HepG2 (cell line): ENCODE measurements around the gene DNAJB12. TPM values are rescaled to one million over a fixed set of nuclear protein-coding genes. Genes with fewer than 3 reads are reported as not detected.
A peak's percentile ranks its signal among the peaks of the same experiment; 100 is the strongest.

Experiments
- CBFB ChIP-seq: sonication (generic); formaldehyde crosslinking; IDR thresholded peaks from 2 replicates; pipeline ENCODE4 v1.4.0; 2020; ENCODE audit warnings: missing genetic modification reagents
- ERF ChIP-seq: IDR thresholded peaks from 2 replicates; pipeline ENCODE4 v1.6.1; 2018; ENCODE audit warnings: missing biosample characterization, missing genetic modification reagents
- GATAD1 ChIP-seq: IDR thresholded peaks from 2 replicates; pipeline ENCODE4 v1.6.1; 2016; ENCODE audit warnings: missing genetic modification reagents, missing compliant biosample characterization
- JDP2 ChIP-seq: sonication (generic); formaldehyde crosslinking; IDR thresholded peaks from 2 replicates; pipeline ENCODE4 v1.8.1; 2022; ENCODE audit warnings: missing genetic modification reagents, borderline replicate concordance
- KDM4B ChIP-seq: sonication (generic); formaldehyde crosslinking; IDR thresholded peaks from 2 replicates; pipeline ENCODE4 v1.4.0; 2020; ENCODE audit warnings: missing genetic modification reagents
- NBN ChIP-seq: fragments of 450-650 bp; conservative IDR thresholded peaks from 2 replicates; pipeline ENCODE4 v1.6.1; 2017
- NFIC ChIP-seq: IDR thresholded peaks from 2 replicates; pipeline ENCODE4 v1.6.1; 2012; ENCODE audit warnings: mild to moderate bottlenecking, low read length, inconsistent platforms
- NR2F6 ChIP-seq, 2 experiments: IDR thresholded peaks; 2 replicates each; pipeline ENCODE4 v1.6.1; 2016; ENCODE audit warnings: antibody characterized with exemption in 1 of 2, mild to moderate bottlenecking in 1 of 2
- POLR2G ChIP-seq: fragments of 200-400 bp; formaldehyde crosslinking; IDR thresholded peaks from 2 replicates; pipeline ENCODE4 v1.6.1; 2018; ENCODE audit warnings: mild to moderate bottlenecking, low read depth, low read length, moderate library complexity
- RBM39 ChIP-seq: fragments of 200-400 bp; formaldehyde crosslinking; IDR thresholded peaks from one replicate; pipeline ENCODE4 v1.6.1; 2018; ENCODE audit warnings: antibody characterized with exemption, mild to moderate bottlenecking, low read depth, low read length; ENCODE audit not compliant: poor library complexity, severe bottlenecking
- SIX1 ChIP-seq: sonication (generic); formaldehyde crosslinking; IDR thresholded peaks from 2 replicates; pipeline ENCODE4 v1.4.0; 2020; ENCODE audit warnings: missing genetic modification reagents, borderline replicate concordance
- SP4 ChIP-seq: sonication (generic); formaldehyde crosslinking; IDR thresholded peaks from 2 replicates; pipeline ENCODE4 v1.8.1; 2023; ENCODE audit warnings: mild to moderate bottlenecking, missing genetic modification reagents
- SSRP1 ChIP-seq: IDR thresholded peaks from 2 replicates; pipeline ENCODE4 v1.6.1; 2016; ENCODE audit warnings: control low read depth
- TAF15 ChIP-seq: fragments of 200-400 bp; formaldehyde crosslinking; IDR thresholded peaks from one replicate; pipeline ENCODE4 v1.6.1; 2018; ENCODE audit warnings: mild to moderate bottlenecking, low read depth, low read length; ENCODE audit not compliant: poor library complexity, severe bottlenecking
- TBL1XR1 ChIP-seq: fragments of 150-350 bp; IDR thresholded peaks from 2 replicates; pipeline ENCODE4 v1.6.1; 2014; ENCODE audit warnings: borderline replicate concordance, low read length; ENCODE audit not compliant: partially characterized antibody
- U2AF2 ChIP-seq: fragments of 200-400 bp; formaldehyde crosslinking; IDR thresholded peaks from 2 replicates; pipeline ENCODE4 v1.6.1; 2017; ENCODE audit warnings: low read depth, mild to moderate bottlenecking, low read length
- YY1 ChIP-seq: IDR thresholded peaks from 2 replicates; pipeline ENCODE4 v1.6.1; 2011; ENCODE audit warnings: low read length, low read depth, moderate library complexity, mild to moderate bottlenecking; ENCODE audit not compliant: insufficient read depth, insufficient replicate concordance
- ZFP1 ChIP-seq: IDR thresholded peaks from 2 replicates; pipeline ENCODE4 v1.6.1; 2016
- ZNF143 ChIP-seq: sonication (generic); formaldehyde crosslinking; IDR thresholded peaks from 2 replicates; pipeline ENCODE4 v1.4.0; 2020; ENCODE audit warnings: missing genetic modification reagents
- ZNF17 ChIP-seq: sonication (generic); formaldehyde crosslinking; IDR thresholded peaks from 2 replicates; pipeline ENCODE4 v1.5.0; 2020; ENCODE audit warnings: mild to moderate bottlenecking, missing genetic modification reagents
- ZNF337 ChIP-seq: sonication (generic); formaldehyde crosslinking; IDR thresholded peaks from 2 replicates; pipeline ENCODE4 v1.5.1; 2020; ENCODE audit warnings: missing genetic modification reagents, low read depth, mild to moderate bottlenecking, borderline replicate concordance
- ZNF510 ChIP-seq: sonication (generic); formaldehyde crosslinking; IDR thresholded peaks from 2 replicates; pipeline ENCODE4 v1.4.0; 2020; ENCODE audit warnings: low read depth, mild to moderate bottlenecking, missing genetic modification reagents
- ZNF546 ChIP-seq: sonication (generic); formaldehyde crosslinking; conservative IDR thresholded peaks from 2 replicates; pipeline ENCODE4 v1.8.1; 2023; ENCODE audit warnings: mild to moderate bottlenecking, missing genetic modification reagents
- ZNF713 ChIP-seq: sonication (generic); formaldehyde crosslinking; IDR thresholded peaks from 2 replicates; pipeline ENCODE4 v1.4.0; 2020; ENCODE audit warnings: mild to moderate bottlenecking, missing genetic modification reagents
- polyA plus RNA-seq, 8 experiments: library from polyadenylated mRNA; depleted of rRNA in 3 of 8; stranded (reverse) in 7 of 8; unstranded in 1 of 8; fragments of >200 nt; fragmentation: Illumina TruSeq in 4 of 8; extraction: Trizol in 4 of 8; gene quantifications; 2 replicates each; pipeline versions ENCODE4 v1.2.1 to v1.2.3, GENCODE V29; 2011 to 2016; ENCODE audit warnings: low read depth in 4 of 8, missing spikeins in 1 of 8, mixed read lengths in 1 of 8; ENCODE audit not compliant: insufficient read depth in 1 of 8
- total RNA-seq, 5 experiments: library from RNA; depleted of rRNA; stranded (reverse); fragments of >200 nt; fragmentation: Illumina TruSeq; extraction: Trizol; gene quantifications; 2 replicates each; pipeline ENCODE4 v1.2.3, GENCODE V29; 2016; ENCODE audit warnings: low read depth in 1 of 5
- TF ChIP-seq, protein P1 (sequence below): sonication (generic); formaldehyde crosslinking; IDR thresholded peaks from 2 replicates; pipeline ENCODE4 v1.4.0; 2020; ENCODE audit warnings: missing genetic modification reagents, low read depth, mild to moderate bottlenecking, borderline replicate concordance
- TF ChIP-seq, protein P2 (sequence below): sonication (generic); formaldehyde crosslinking; IDR thresholded peaks from 2 replicates; pipeline ENCODE4 v1.8.0; 2022; ENCODE audit warnings: mild to moderate bottlenecking, missing genetic modification reagents, borderline replicate concordance
- TF ChIP-seq, protein P3 (sequence below): sonication (generic); formaldehyde crosslinking; IDR thresholded peaks from 2 replicates; pipeline ENCODE4 v1.4.0; 2020; ENCODE audit warnings: missing genetic modification reagents

Gene DNAJB12
- total and polyA plus RNA-seq, 2 of the 13 experiments (the other 11 are each of a cell fraction or from before 2014, with no cell fraction given) = 10.8 to 18.2 TPM

DNA sequence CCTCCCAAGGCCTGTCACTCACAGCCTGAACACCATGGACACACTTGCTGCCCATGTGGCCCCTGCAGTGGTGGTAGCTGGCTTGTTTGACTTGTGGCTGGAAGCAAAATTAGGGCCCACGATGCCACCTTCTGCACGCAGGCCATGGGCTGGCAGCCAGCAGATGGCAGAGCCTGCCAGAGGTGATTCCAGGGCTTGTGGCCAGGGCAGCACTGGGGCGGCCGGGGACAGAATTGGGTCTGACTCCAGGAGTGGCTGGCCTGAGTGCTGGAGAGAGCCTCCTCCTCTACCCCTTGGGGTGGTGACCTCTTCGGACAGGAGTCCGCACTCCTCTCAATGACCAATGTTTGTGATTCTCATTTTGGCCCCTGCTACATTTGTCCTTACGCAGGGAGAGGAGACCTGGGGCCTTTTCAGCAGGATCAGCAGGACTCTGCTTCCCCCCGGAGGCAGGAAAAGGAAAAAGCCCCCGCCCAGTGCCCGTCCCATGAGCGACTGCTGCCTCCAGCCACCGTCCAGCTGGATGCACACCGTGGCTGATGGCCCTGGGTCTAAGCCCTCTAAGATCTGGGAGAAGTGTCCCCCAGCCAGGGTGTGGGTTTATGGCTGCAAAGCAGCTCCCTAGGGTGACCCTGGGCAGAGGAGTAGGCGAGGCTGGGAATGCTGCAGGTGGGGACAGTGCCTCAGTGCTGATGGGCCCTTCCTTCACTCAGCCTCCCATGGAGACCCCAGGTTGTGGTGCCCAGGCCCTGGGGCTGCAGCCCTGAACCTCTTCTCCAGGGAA lies 26.5 kb downstream of the DNAJB12 start (continued):
- TF ChIP-seq ERF (CRISPR knock-in tag) (no peak; the same call in 1 of the 2 replicates), SP4 (CRISPR knock-in tag) (no peak; the same call in 1 of the 2 replicates), TAF15 (no peak), U2AF2 (no peak), CBFB (0 out of 2 replicates have a peak, but pooled peaks have one; percentile 29), ZNF546 (CRISPR knock-in tag) (no peak), NBN (no peak), KDM4B (CRISPR knock-in tag) (no peak), ZNF17 (CRISPR knock-in tag) (no peak), GATAD1 (CRISPR knock-in tag) (peak; percentile 0; the same call in 1 of the 2 replicates), NR2F6 (IDR thresholded peaks at IDR 0.05) (no peak), NR2F6 (CRISPR knock-in tag; IDR thresholded peaks at IDR 0.05) (peak; percentile 37; the same call in 1 of the 2 replicates), YY1 (peak; percentile 59), JDP2 (CRISPR knock-in tag) (no peak), ZNF713 (no peak), TBL1XR1 (no peak), ZFP1 (no peak), ZNF143 (CRISPR knock-in tag) (0 out of 2 replicates have a peak, but pooled peaks have one; percentile 7), ZNF337 (CRISPR knock-in tag) (no peak), POLR2G (peak; percentile 50; the same call in 1 of the 2 replicates), ZNF510 (peak; percentile 24; the same call in 1 of the 2 replicates), NFIC (no peak), SSRP1 (CRISPR knock-in tag) (no peak), RBM39 (peak; percentile 36), SIX1 (CRISPR knock-in tag) (no peak)
- TF ChIP-seq, protein P1, sequence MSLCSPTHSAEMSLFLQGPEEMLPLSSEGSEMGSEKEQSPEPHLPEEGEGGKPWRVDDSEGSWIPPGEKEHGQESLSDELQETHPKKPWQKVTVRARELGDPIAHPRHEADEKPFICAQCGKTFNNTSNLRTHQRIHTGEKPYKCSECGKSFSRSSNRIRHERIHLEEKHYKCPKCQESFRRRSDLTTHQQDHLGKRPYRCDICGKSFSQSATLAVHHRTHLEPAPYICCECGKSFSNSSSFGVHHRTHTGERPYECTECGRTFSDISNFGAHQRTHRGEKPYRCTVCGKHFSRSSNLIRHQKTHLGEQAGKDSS (CRISPR knock-in tag) = peak; percentile 28; the same call in 1 of the 2 replicates
- TF ChIP-seq, protein P2, sequence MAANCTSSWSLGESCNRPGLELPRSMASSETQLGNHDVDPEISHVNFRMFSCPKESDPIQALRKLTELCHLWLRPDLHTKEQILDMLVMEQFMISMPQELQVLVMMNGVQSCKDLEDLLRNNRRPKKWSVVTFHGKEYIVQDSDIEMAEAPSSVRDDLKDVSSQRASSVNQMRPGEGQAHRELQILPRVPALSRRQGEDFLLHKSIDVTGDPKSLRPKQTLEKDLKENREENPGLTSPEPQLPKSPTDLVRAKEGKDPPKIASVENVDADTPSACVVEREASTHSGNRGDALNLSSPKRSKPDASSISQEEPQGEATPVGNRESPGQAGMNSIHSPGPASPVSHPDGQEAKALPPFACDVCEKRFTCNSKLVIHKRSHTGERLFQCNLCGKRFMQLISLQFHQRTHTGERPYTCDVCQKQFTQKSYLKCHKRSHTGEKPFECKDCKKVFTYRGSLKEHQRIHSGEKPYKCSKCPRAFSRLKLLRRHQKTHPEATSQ = peak; percentile 71; the same call in 1 of the 2 replicates
- TF ChIP-seq, protein P3, sequence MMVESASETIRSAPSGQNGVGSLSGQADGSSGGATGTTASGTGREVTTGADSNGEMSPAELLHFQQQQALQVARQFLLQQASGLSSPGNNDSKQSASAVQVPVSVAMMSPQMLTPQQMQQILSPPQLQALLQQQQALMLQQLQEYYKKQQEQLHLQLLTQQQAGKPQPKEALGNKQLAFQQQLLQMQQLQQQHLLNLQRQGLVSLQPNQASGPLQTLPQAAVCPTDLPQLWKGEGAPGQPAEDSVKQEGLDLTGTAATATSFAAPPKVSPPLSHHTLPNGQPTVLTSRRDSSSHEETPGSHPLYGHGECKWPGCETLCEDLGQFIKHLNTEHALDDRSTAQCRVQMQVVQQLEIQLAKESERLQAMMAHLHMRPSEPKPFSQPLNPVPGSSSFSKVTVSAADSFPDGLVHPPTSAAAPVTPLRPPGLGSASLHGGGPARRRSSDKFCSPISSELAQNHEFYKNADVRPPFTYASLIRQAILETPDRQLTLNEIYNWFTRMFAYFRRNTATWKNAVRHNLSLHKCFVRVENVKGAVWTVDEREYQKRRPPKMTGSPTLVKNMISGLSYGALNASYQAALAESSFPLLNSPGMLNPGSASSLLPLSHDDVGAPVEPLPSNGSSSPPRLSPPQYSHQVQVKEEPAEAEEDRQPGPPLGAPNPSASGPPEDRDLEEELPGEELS (CRISPR knock-in tag) = 0 out of 2 replicates have a peak, but pooled peaks have one; percentile 22
